ENCODE data around the gene GSTO2.

GSTO2 gene

DNA sequence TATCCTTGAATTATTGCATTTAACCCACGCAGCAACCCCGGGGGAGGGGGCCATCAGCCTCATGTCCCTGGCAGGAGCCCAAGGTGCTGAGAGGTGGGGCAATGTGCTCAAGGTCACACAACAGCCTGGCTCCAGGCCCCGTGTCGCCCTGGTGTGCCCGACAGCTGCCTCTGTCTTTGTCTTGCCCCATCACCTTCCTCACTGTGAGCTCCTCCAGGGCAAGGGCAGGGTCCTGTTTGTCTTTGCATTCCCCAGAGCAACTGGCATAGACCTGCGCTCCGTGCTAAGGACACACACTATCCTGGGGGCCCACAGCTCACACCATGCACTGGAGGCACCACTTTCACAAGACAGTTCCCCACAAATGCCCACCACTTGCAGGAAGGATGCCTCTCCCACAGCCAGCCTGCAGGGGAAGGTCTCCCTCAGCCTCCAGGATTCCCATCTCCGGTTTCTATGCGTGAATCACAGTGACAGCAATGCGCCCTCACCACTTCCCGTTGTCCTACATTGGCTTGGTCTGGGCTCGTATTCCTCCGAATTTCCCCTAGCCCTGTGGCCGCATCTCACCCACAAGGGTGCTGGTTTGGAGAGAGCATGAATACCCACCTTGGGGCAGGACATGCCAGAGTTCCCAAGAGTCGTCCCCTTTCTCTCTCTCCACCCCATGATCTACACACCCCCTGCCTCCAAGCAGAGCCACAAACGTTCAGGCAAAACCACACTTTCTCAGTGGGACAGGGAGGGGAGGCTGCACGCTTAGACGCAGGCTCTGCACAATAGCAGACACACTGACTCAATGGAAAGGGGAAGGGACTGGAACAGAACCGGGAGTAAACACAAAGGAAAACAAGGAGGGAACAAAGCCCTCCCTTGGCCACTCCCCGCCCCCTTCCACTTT is 59.0 kb downstream of the GSTO2 start:
- DNase-seq: no peak

DNA sequence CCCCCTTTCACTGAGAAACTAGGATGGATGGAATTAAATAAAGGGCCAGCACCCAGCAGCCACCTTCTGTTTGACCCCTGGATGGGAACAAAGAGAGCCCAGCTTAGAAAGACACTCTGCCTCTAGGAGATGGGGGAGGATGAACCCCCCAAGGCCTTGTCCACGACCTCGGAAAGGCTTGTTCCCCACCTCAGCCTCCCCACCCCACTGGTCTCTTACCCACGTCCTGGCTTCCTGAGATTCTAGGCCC is 59.6 kb downstream of the GSTO2 start:
- no peak for DNase-seq

DNA sequence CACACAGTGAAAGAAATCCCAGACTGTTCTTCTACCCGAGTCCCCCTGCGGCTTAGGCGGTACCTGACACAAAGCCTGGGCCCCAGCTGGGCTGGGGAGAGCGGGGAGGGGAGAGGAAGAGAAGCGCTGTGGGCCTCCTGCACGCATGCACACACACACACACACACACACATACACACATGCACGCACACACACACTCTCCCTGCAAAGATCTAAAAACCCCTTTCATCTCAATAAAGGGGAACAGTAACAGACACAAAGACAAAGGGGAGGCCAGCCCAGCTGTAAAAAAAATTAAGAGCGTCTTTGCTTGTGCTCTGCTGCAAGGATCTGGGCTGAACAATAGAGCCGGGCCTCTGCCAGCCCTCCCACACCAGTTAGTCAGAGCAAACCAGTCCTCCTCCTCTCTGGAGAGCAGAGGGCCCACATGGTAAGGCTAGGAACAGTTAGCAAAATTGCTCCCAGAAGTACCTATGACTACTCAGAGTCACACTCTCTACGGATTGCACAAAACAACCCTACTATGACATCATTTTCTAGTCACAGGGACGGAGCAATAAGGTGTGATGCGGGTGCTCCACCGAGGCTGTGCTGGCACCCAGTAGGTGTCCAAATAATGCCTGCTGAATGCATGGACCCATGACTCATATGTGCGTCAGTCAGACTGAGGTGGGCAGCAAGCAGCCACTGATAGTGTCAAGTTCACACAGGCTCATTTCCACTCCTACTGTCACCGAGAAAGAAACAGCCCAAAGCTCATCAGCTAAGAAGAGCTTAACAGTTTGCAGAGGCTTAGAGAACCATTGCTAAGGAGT is 60.1 kb downstream of the GSTO2 start:
- DNase-seq: peak; percentile 78

DNA sequence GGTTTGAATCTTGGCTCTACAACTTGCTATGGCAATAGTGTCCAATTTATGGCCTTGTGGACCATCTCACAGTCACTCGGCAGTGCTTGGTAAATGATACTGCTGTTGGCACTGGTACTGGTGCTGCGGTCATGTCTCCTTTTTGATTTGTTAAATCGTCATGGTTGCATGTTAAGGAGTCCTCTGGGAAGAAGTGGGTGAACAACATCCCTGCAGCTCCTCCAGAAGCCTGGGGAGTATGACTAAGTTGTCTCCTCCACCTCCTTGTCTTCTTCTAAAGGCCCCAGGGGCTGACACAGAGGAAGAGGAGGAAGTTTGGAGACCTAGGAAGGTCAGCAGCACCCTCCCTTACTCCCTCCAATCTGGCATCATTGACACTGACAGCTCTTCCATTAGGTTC is 60.8 kb downstream of the GSTO2 start:
- DNase-seq: no peak

DNA sequence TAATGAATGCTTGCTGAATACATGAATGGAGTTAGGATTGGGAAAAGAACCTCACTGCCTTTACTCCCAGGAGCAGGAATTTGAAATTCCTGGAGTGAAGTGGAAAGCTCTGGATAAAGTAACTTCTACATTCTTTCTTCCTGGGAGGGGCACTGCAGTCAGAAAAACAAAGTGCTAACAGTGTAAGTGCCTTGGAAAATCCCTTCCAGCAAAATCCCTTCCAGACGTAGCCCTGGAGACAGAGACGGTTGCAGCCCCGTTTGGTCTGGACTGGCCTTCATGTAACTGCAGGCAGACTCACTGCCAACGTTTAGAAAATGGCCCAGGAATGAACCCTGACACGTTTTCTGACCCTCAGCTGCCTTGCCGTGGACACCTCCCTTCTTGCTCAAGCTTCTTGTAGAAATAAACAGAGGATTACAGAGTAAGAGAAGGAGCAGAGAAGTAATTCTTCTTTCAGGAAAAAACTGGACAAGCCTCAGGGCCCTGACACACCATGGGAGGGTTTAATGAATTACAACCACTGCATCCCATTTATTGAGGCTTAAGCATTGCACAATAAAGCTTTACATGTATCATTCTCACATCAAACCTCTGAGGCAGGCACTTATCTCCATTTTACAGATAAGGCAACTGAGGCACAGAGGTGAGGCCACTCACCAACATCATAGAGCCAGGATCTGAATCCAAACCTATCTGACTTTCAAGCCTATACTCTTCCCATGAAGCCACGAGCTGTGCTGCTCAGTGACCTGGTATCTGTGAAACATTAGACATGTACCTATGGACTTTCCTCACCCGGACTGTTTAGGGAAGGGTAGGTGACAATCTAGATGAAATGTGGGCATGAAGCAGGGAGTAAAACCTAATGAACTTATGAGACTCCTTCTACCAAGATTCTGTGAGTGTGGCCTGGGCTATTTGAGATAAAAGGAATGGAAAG is 61.5 kb downstream of the GSTO2 start:
- no peak for DNase-seq

DNA sequence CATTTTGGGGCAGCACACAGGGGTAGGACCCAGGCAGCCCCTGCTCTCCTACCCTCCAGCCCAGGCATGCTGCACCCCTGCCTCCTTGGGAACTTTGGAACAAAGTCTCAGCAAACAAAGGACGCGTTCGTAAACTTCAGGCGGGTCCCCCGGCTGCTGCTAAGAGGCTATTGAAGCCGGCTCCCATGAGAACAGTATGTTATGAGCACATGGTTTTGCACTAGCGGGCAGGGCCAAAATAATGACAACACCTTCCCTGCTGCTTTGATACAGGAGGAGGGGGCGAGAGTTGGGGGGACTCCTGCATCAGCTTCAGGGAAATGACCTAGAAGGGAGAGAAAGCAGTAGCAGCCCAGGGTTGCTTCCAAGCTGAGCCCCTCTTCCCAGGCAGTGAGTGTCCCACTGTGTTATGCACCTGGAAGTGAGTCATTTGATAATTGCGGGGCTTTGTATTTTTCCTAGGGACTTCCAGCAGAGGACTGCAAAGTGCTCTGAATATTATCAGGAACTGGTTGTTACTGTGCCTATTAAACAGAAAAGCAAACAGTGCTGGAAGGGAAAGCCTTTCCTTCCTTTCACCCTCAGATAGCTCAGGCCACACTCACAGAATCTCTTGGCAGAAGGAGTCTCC is 62.3 kb downstream of the GSTO2 start:
- DNase-seq: no peak

DNA sequence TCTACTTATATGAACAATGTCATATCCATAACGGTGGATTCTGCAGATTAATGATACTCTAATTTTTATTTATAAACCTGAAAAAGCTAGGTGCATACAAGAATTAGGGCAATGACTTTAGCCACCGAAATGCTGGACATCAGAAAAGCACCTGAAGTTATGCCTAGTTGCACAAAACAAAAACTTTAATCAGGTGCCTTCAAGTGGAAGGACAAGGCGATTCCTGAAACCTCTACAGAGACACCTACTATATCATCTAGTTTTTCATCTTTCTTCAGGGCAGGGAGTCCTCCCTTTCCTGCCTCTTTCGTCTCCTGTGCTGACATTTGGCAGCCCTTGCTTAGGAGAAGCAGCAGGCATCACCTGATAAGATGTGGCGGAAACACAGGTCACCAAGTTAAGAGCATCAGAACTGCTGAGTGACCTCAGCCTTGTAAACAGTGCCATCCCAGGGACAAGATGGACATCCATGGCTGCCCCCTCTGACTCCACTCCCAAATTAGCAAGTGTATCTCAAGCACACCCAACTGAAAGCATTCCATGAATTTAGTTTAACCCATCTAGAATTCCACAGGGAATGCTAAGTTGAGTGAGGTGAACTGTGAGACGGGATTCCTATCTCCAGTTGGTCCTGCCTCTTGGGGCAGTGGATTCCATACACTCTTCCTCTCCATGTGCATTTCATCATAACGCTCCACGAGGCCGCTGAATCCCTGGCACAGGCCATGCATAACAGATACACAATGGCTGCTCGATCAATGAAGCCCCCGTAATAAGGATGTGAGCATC is 63.5 kb downstream of the GSTO2 start:
- no peak for DNase-seq

DNA sequence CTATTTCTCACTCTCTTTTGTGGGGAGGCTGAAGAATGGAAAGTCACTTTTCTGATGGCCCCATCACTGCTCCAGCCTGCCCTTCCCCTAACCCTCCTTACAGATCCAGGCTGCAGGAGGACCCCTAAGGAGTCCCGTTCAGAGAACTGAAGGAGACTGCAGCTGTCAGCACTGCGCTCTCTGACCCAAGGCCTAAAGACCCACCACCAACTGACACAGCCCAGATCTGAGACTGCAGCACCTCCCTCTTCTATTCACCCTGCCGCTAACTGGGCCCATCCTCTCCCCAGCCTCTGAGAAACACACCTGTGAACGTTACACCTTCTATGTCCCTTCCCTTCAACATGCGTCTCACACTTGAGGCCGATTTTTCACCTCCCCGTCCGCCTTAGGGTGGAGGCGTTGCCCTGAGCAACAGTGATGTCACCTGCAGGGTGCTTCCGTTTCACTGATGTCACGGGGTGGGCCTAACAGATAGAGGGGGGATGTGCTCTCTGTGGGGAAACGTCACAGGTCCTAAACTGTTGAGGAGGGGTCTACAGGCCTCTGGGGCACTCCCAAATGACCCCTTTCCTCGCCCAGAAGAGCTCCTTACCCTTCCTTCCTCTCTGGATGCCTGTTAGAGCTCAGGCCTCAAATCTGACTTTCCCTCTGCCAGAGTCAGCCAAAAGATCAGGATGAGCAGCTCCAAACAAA is 64.2 kb downstream of the GSTO2 start:
- peak; percentile 69 for DNase-seq

DNA sequence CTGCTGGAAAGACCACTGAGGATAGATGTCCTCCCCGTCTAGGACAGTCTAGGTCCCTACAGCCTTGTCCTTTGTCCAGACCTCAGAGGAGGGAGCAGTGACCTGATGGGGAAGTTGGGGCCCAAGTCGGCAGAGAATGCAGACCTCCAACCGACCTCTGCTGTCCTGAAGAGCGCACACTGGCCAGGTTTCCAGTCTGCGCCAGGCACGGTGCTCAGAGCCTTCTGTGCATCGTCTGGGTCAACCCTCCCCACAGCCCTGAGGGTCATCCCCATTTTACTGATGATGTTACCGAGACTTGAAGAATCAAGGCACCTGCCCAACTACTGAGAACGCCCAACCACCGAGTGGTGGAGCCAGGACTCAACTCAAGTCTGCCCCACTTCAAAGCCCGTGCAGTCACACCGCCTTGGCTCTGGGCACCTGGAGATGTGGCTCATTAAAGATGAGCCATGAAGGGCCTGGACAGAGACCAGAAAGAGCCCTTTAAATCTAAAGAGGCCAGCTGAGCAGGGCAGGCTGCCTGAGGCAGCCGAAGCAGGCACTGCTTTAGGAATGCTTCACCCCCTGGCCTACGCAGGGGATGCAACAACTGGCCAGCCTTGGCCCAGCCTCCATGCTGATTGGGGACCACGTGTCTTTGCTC is 64.9 kb downstream of the GSTO2 start:
- no peak for DNase-seq

DNA sequence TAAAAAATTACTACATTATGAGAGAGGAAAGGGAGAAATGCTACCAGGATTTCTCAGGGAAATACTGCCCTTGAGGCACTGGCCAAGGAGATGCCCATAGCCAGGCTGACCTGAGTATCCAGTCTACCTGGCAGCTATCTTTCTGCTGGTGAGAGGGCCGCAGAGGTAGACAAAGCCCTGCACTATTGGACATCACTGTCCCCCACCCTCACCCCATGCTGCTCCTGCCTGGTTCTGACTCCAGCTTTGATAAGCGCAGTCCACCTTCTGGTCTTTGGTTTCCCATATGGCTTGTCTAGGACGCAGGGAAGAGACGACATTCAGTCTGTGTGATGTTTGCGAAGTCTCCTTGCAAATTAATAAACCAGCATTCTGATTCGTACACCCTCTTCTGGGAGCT is 65.6 kb downstream of the GSTO2 start:
- no peak for DNase-seq

DNA sequence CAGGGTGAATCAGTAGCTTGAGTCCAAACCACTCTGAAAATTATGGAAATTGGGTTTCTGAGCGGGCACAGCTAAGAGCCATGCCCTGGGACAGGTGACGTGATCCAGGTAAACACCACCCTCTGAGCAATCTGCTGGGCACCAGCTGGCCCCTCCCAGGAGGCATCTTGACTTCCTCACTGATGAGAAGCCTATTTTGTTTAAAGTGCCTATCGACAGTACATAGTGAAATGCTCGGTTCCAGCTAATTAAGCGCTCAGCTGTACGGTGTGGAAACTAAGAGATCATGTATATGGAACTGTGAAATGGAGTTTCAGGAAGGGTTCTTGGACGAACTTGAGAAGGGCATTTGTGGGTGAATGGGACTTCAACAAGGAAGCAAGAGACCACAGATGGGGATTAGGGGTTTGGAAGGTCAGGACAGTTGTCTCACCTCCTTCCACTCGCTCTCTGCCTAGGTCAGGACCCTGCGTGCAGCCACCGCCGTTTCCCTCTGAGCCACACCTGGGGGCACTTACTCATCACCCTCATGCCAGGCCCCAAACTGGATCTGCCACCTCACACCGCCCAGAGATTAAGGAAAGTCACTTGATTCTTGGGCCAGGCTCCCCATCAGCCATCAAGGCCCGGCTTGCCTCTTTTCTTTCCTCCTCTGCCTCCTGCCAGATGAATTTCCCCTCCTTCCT is 66.1 kb downstream of the GSTO2 start:
- DNase-seq: no peak

DNA sequence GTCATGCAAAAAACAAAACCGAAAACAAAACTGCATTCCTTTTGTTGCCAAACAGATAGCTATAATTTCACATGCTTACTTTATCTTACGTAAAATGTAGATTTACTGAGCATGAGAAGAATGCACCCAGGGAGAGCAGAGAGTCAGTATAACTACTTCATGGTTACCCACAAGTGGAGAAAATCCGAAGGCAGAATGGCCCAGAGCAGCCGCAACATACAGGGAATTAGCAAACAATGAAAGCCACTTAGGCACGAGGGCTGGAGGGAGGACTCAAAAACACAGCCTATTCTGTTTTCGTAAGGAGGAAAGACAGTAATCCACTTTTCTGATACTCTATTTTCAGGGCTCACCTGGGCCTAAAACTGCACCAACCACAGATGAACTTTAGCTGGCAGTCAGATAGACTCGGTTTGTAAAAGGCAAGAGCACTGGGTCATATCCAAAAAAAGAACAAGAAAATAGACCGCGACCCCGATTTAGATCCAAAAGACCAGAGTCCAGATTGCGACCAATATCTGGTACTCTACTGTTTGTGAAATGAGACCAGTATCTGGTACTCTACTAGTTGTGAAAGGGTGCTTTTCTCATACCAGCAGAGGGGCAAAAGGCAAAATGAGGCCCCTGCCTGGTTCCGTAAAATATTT is 68.0 kb downstream of the GSTO2 start:
- no peak for DNase-seq

DNA sequence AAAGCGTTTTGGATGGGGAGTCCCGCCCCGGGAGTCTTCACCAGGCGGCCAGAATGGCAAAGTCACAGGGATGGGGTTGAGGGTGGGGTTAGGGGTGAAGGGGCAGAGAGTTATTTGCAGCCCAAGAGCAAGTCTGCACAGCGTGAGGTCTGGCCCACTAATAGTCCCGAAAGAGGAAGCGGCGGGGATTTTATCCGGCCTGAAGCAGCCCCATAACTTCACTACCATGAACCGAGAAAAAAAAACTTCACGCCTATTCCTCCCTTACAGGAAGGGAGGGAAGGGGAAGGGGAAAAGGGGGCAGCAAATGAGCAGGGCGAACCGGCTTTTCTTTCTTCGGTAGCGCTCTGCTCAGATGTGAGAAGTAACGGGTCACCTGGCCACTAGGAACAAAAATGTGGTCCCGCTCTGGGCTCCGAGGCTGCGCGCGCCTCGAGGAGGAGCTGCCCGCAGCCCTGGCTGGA is 68.6 kb downstream of the GSTO2 start:
- DNase-seq: no peak

DNA sequence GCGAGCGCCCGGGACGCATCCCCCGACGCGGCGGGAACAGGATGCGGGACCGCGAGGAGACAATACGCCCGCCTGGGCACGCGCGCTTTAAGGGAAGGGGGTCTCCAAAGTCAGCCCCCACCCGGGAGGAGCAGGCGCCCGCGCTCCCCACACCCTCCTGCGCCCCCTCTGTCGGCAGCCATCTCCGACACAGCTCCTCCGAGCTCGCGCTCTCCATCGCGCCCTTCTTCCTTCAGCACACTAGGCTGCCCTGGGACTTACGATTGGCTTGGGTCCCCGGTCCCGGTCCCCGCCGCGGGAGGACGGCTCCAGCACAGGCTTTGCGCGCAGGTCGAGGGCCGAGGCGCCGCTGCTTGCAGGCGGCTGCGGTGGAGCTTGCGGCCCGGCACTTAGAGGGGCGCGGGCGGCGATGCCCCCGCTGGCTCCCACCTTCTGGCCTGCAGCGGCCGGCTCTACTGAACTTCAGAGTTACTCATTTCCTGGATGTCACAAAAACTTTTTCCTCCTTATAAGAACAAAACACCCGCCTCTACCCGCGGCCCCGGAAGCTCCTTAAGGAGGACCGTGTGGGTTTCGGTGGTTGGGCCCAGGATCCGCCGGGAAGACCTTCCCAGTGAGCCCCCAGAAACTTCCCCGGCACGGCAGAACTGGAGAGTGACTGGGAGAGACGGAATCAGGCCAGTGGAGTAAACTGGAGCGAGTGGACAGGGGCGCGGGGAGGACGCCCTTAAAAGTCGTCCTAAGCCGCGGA is 69.2 kb downstream of the GSTO2 start, which contains the start of gene ITPRIP:
ITPRIP (minus strand) TSS at position 481 of the 751 bp plus-strand sequence. CDS start 22,414 bp downstream, outside the sequence.
- DNase-seq: peak; percentile 85

DNA sequence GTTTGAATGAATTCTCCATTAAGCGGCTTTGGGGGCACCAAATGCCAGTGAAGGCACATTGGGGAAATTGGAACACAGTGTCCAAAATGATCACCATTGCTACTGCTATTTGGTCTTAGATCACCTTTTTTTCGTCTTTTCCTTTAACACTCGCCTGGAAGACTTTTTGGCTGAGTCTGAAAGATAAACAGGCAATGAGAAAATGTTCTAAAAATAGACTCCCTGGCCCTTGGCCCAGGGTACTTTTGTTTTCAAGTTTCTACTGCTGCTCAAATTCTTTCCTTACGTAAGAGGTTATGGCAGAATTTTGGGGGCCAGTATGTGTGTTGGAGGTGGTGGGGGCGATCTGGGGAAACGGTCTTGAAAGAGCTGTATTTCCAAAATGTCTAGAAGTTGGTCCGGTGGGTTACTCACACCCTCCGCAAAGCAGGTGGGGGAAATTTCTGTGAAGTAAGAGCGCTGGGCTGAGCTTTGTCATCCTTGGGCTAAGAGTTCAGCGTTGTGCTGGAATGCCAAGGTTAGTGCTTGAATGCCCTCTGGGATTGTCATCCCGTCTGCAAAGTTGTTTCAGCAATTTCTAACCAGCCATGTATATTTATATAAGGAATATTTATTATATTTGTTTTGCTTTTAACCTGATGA is 70.6 kb downstream of the GSTO2 start:
- DNase-seq: no peak

DNA sequence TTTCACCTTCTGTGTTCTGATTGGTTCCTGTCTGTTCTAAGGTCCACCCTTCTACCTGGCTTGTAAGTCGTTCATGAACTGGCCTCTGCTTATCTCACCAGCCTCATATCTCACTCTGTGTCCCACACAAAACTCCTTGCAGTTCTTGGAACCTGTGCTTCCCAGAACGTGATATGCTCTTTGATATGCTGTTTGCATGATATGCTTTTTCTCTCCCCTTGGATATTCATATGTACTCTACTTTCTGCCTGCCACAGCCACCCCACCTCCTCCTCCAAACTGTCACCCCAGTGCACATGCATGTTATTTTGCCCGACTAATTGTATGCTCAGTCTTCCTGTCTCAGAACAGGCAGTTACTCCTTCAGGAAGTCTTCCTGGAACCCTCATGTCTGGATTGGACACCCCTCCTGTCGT is 71.1 kb downstream of the GSTO2 start:
- DNase-seq: no peak

DNA sequence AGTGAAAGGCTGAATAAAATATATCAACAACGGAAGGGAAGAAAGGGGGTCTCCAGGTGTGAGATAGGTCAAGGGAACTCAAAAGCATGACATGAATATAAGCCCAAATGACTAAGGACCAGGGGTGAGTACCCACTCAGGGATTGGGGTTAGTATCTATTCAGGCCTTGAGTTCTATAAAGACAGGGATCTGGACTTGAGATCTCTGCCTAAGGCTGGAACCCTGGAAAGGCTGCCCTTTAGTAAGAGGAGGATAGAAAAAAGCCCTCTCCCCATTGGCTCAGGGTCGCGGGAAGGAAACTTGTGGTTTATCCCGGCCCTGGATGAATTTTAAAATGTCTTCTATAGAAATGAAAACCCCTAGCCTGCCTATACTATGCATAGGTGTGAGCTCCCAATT is 71.7 kb downstream of the GSTO2 start:
- no peak for DNase-seq

DNA sequence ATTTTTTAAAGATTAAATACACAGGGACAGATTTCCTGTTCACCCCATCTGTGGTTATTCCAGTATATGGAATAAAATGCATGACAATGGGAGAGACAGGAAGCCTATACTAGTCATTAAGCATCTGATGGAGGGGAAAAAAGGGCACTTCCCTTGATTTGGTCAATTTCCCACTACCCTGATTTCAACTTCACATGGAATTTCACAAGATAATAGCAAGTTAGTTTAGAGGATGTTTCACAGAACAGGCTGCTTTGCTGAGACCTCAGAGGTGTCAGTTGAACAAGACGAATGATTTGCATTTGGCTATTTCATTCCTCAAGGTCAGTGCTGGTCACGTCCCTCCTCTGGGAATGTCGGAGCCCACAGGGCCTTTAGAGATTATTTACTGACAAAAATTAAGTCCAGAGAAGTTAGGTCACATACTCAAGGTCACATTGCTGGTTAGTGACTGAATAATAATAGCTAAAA is 74.0 kb downstream of the GSTO2 start:
- no peak for DNase-seq

All from central memory CD4-positive, alpha-beta T cell (primary cell).